ENCODE measurements around the gene SNAI1.

- TF ChIP-seq, protein P1, sequence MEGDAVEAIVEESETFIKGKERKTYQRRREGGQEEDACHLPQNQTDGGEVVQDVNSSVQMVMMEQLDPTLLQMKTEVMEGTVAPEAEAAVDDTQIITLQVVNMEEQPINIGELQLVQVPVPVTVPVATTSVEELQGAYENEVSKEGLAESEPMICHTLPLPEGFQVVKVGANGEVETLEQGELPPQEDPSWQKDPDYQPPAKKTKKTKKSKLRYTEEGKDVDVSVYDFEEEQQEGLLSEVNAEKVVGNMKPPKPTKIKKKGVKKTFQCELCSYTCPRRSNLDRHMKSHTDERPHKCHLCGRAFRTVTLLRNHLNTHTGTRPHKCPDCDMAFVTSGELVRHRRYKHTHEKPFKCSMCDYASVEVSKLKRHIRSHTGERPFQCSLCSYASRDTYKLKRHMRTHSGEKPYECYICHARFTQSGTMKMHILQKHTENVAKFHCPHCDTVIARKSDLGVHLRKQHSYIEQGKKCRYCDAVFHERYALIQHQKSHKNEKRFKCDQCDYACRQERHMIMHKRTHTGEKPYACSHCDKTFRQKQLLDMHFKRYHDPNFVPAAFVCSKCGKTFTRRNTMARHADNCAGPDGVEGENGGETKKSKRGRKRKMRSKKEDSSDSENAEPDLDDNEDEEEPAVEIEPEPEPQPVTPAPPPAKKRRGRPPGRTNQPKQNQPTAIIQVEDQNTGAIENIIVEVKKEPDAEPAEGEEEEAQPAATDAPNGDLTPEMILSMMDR (IDR thresholded peaks at IDR 0.05; ENCODE audit: low read length) = no peak
- no peak for TF ChIP-seq EZH2 (optimal IDR thresholded peaks at IDR 0.05; ENCODE audit: low read depth, low read length)
Measured at GRCh38 chr20:49945701-49946477, 36.9 kb upstream of the SNAI1 start.
